AG04449 (cell line): ENCODE measurements around the gene NPTXR.

ENCODE experiments used
- CTCF ChIA-PET: fragments of 350-600 bp; formaldehyde crosslinking; extraction: SDS; loops from one replicate; lab custom pipeline; 2021; ENCODE audit warnings: antibody characterized with exemption; lab: Yijun Ruan, JAX
- POLR2A ChIA-PET: fragments of 400-600, 350-600 bp; formaldehyde crosslinking; extraction: SDS; loops from one replicate; lab custom pipeline; 2020; ENCODE audit warnings: antibody characterized with exemption, inconsistent platforms; lab: Yijun Ruan, JAX
- DNase-seq: peaks from one replicate; pipeline ENCODE4 v3.0.0-alpha.2; 2010; ENCODE audit warnings: low read depth, low spot score
- H3K4me3 ChIP-seq: 2 replicates; pipeline ENCODE4 v1.5.1; 2011; ENCODE audit warnings: low read depth, mild to moderate bottlenecking, control low read depth, low read length
- CTCF ChIP-seq: IDR thresholded peaks from one replicate; pipeline ENCODE4 v1.5.1; 2011; ENCODE audit warnings: mild to moderate bottlenecking, moderate library complexity, low read length, control low read depth, inconsistent platforms; ENCODE audit not compliant: insufficient read depth; ENCODE audit errors: missing control alignments

The NPTXR gene

GRCh38 chr22:38784035-38784434 lies 59.8 kb downstream of the NPTXR start:
- POLR2A ChIA-PET, result no interaction called here
- CTCF ChIA-PET, result interaction anchor here (1.5 to 10.8 kb wide), 4 partner anchors 8 to 86 kb away, joined by 3 to 137 read pairs (median 6); partner anchors contain the start of gene NPTXR
- DNase-seq, result no peak
- H3K4me3 ChIP-seq, result no peak overlapping the region
- no peak for TF ChIP-seq CTCF

GRCh38 chr22:38783095-38783615 lies 60.7 kb downstream of the NPTXR start:
- ChIA-PET CTCF (interaction anchor here (1.5 to 10.8 kb wide), 4 partner anchors 9 to 87 kb away, joined by 3 to 137 read pairs (median 6); partner anchors contain the start of gene NPTXR), POLR2A (no interaction called here)
- TF ChIP-seq CTCF, result no peak
- no peak for DNase-seq
- no peak overlapping the region for H3K4me3 ChIP-seq

- CTCF ChIA-PET, result interaction anchor here (1.7 to 10.8 kb wide), 3 partner anchors 10 to 87 kb away, joined by 4 to 137 read pairs (median 7); no protein-coding TSS in a partner anchor
- no peak for DNase-seq
- no peak overlapping the region for H3K4me3 ChIP-seq
- TF ChIP-seq CTCF, result no peak
- POLR2A ChIA-PET, result interaction anchor here (0.6 kb wide), 1 partner anchor 296 kb away, joined by 3 read pairs; no protein-coding TSS in a partner anchor
Observed at GRCh38 chr22:38782402-38783094, 61.3 kb downstream of the NPTXR start.

- no peak overlapping the region for H3K4me3 ChIP-seq
- CTCF ChIA-PET, result interaction anchor here (1.1 to 10.8 kb wide), 2 partner anchors 13 to 89 kb away, joined by 3 to 137 read pairs; no protein-coding TSS in a partner anchor
- no peak for DNase-seq
- TF ChIP-seq CTCF, result no peak
- POLR2A ChIA-PET, result no interaction called here
Observed at GRCh38 chr22:38781033-38781432, 62.8 kb downstream of the NPTXR start.

GRCh38 chr22:38777087-38777671 lies 66.6 kb downstream of the NPTXR start:
- ChIA-PET CTCF (interaction anchor here (5.3 kb wide), 1 partner anchor 10 kb away, joined by 46 read pairs; no protein-coding TSS in a partner anchor), POLR2A (no interaction called here)
- no peak for DNase-seq
- no peak for TF ChIP-seq CTCF
- H3K4me3 ChIP-seq, result no peak overlapping the region

GRCh38 chr22:38776086-38776485 lies 67.7 kb downstream of the NPTXR start:
- no peak overlapping the region for H3K4me3 ChIP-seq
- DNase-seq, result no peak
- TF ChIP-seq CTCF, result no peak
- ChIA-PET POLR2A (no interaction called here), CTCF (interaction anchor here (2.3 to 5.3 kb wide), 2 partner anchors 9 kb away, joined by 5 to 46 read pairs; no protein-coding TSS in a partner anchor)
